K562 (cell line): ENCODE results near the gene ID1. TPM values are rescaled to one million over a fixed set of nuclear protein-coding genes. Genes with fewer than 3 reads are reported as not detected.

Experiments
- ATAC-seq: fragments of 200-7000 bp; cut with Tn5 transposase; 3 replicates; pipeline ENCODE4 v1.9.1; 2020; ENCODE audit warnings: moderate library complexity
- BruUV-seq: library from RNA; stranded (reverse); fragments of 400-500 nt; replicated peaks from 2 replicates; lab custom pipeline; 2021; lab: Mats Ljungman, UMichigan
- CTCF ChIA-PET: fragments of 300-600 bp; formaldehyde crosslinking; extraction: SDS; loops from one replicate; lab custom pipeline; 2021; ENCODE audit warnings: low intra/inter-chr PET ratio; lab: Yijun Ruan, JAX
- POLR2A ChIA-PET: fragments of 300-600, 350-650 bp; sonication (Branson Sonifier 250); formaldehyde crosslinking; extraction: SDS; loops from one replicate; lab custom pipeline; 2021; ENCODE audit warnings: antibody characterized with exemption, inconsistent platforms; lab: Yijun Ruan, JAX
- DNase-seq, 4 experiments: peaks; one replicate each; pipeline versions ENCODE4 v3.0.0 to v3.0.0-alpha.2; 2011 to 2018; ENCODE audit warnings: low spot score in 3 of 4, mixed read lengths in 3 of 4; ENCODE audit errors: extremely low read depth in 1 of 4
- FAIRE-seq: peaks from 2 replicates; lab custom pipeline; 2011; peaks lifted over from hg19 to GRCh38; lab: Jason Lieb, UNC
- H2AFZ ChIP-seq: 2 replicates; pipeline ENCODE4 v1.6.0; 2011; ENCODE audit warnings: low read depth, low read length, control low read depth, inconsistent platforms
- H3K27ac ChIP-seq: fragments of 200-600 bp; 3 replicates; pipeline ENCODE4 v1.8.0; 2011; ENCODE audit warnings: low read depth, mild to moderate bottlenecking, control low read depth, inconsistent platforms, low read length, moderate library complexity, mixed read lengths; ENCODE audit errors: extremely low read depth
- H3K27me3 ChIP-seq, 2 experiments: fragments of 300-600 bp in 1 of 2; 2 replicates in 1 of 2; 3 replicates in 1 of 2; pipeline versions ENCODE4 v1.6.0 to v1.8.0; 2011; ENCODE audit warnings: inconsistent platforms in 2 of 2, low read length in 2 of 2, mild to moderate bottlenecking in 1 of 2, mixed read lengths in 1 of 2, moderate library complexity in 1 of 2; ENCODE audit not compliant: control insufficient read depth in 2 of 2, insufficient read depth in 2 of 2
- H3K36me3 ChIP-seq: fragments of 300-600 bp; 3 replicates; pipeline ENCODE4 v1.8.0; 2011; ENCODE audit warnings: mild to moderate bottlenecking, low read length, inconsistent platforms; ENCODE audit not compliant: control insufficient read depth, insufficient read depth
- H3K4me1 ChIP-seq, 2 experiments: fragments of 200-600 bp in 1 of 2; replicated peaks in 1 of 2; 2 replicates in 1 of 2; 3 replicates in 1 of 2; pipeline versions ENCODE4 v1.5.1 to v1.8.0; 2011; ENCODE audit warnings: inconsistent platforms in 2 of 2, low read length in 2 of 2, mild to moderate bottlenecking in 1 of 2, mixed read lengths in 1 of 2, moderate library complexity in 1 of 2; ENCODE audit not compliant: control insufficient read depth in 2 of 2, insufficient read depth in 2 of 2
- H3K4me2 ChIP-seq: 2 replicates; pipeline ENCODE4 v1.6.1; 2011; ENCODE audit warnings: low read length, control low read depth, inconsistent platforms, mixed read lengths; ENCODE audit not compliant: insufficient read depth
- H3K4me3 ChIP-seq: fragments of 200-600 bp; sonication (generic), shearing (Covaris generic); 2 replicates; pipeline ENCODE4 v1.5.1; 2016; ENCODE audit warnings: control low read depth, inconsistent platforms
- H3K79me2 ChIP-seq: fragments of 200-600 bp; 3 replicates; pipeline ENCODE4 v1.8.0; 2011; ENCODE audit warnings: low read length, inconsistent platforms; ENCODE audit not compliant: control insufficient read depth, insufficient read depth
- H3K9ac ChIP-seq, 2 experiments: 2 replicates each; pipeline versions ENCODE4 v1.6.0 to v1.6.1; 2011; ENCODE audit warnings: low read depth in 2 of 2, low read length in 2 of 2, control low read depth in 1 of 2, inconsistent platforms in 1 of 2, mild to moderate bottlenecking in 1 of 2, mixed read lengths in 1 of 2; ENCODE audit not compliant: insufficient read depth in 1 of 2
- H3K9me1 ChIP-seq: one replicate; pipeline ENCODE4 v1.6.0; 2011; ENCODE audit warnings: inconsistent platforms, mild to moderate bottlenecking, low read length, moderate library complexity; ENCODE audit not compliant: control insufficient read depth, insufficient read depth
- H3K9me3 ChIP-seq: replicated peaks from 2 replicates; pipeline ENCODE4 v1.5.1; 2011; ENCODE audit warnings: low read depth, low read length, inconsistent platforms; ENCODE audit not compliant: control insufficient read depth, insufficient read depth
- H4K20me1 ChIP-seq: replicated peaks from 2 replicates; pipeline ENCODE4 v1.6.1; 2011; ENCODE audit warnings: low read length, inconsistent platforms, mixed read lengths; ENCODE audit not compliant: control insufficient read depth, insufficient read depth
- ATF7 ChIP-seq: fragments of 450-650 bp; IDR thresholded peaks from 2 replicates; pipeline ENCODE4 v1.7.1; 2014; ENCODE audit warnings: mild to moderate bottlenecking, moderate library complexity
- ETV5 ChIP-seq: sonication (generic); formaldehyde crosslinking; IDR thresholded peaks from 2 replicates; pipeline ENCODE4 v1.4.0; 2020; ENCODE audit warnings: low read depth, mild to moderate bottlenecking, missing genetic modification reagents
- HDAC1 ChIP-seq, 2 experiments: fragments of 450-650 bp; IDR thresholded peaks; 2 replicates each; pipeline ENCODE4 v1.6.1; 2016 to 2017; ENCODE audit warnings: inconsistent platforms in 1 of 2, mild to moderate bottlenecking in 1 of 2, moderate library complexity in 1 of 2
- POLR2A ChIP-seq: fragments of 450-650 bp; conservative IDR thresholded peaks from 2 replicates; pipeline ENCODE4 v1.6.1; 2016
- ZKSCAN1 ChIP-seq: fragments of 150-350 bp; IDR thresholded peaks from 2 replicates; pipeline ENCODE4 v1.6.1; 2016; ENCODE audit warnings: low read depth, low read length
- ZNF551 ChIP-seq: fragments of 250-450 bp; sonication (Bioruptor Pico); IDR thresholded peaks from 2 replicates; pipeline ENCODE4 v1.5.0; 2021; ENCODE audit warnings: mild to moderate bottlenecking, moderate library complexity
- in situ Hi-C: fragments of 300-500 bp; cut with MboI; formaldehyde crosslinking; loops from 4 replicates; pipeline ENCODE4 v1.15.0; 2018; ENCODE audit warnings: inconsistent platforms, mixed read lengths
- intact Hi-C: fragments of 100-400 bp; cut with micrococcal nuclease; formaldehyde crosslinking; loops from 2 replicates; pipeline ENCODE4 v1.14.2; 2022
- polyA plus RNA-seq, 8 experiments: library from polyadenylated mRNA; depleted of rRNA in 4 of 8; stranded (reverse) in 5 of 8; unstranded in 3 of 8; fragments of >200 nt; fragmentation: Nextera tagmentation in 2 of 8; fragmentation: Illumina TruSeq in 1 of 8; extraction: Ambion mirVana in 2 of 8; extraction: Trizol in 1 of 8; gene quantifications; 2 replicates each; pipeline versions ENCODE4 v1.2.1 to v1.2.3, GENCODE V29; 2011 to 2014; ENCODE audit warnings: inconsistent platforms in 1 of 8, missing spikeins in 1 of 8
- total RNA-seq, 7 experiments: library from RNA; depleted of rRNA in 6 of 7; stranded (reverse); fragments of >200 nt in 6 of 7; fragmentation: Illumina TruSeq in 2 of 7; extraction: Trizol in 2 of 7; gene quantifications; 2 replicates each; pipeline versions ENCODE4 v1.2.1 to v1.2.3, GENCODE V29; 2011 to 2021; ENCODE audit warnings: low replicate concordance in 1 of 7

Gene ID1
- total and polyA plus RNA-seq, 9 of the 15 experiments (the other 6 are each of a cell fraction or from before 2014, with no cell fraction given): 1.4 to 358 (median 65.0) TPM

DNA sequence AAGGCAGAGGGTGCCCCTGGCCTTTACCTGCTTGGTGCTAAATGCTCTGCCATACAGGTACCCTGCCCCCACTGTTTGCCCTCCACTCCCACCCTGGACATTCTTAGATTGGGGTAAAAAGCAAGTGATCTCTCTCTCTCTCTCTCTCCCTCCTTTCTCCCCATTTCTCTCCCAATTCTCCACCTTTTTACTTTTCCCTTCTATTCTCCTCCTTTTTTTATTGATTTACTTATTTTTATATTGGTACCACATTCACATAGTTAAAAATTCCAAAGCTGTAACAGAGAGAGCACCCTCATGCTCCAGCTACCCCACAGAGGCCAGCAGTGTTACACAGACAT is 37.7 kb upstream of the ID1 start:
- no peaks in the 10 kb centered on the region for H3K27me3 ChIP-seq
- intact Hi-C loops (no loop called here), in situ Hi-C loops (no loop called here)
- no peaks in the 10 kb centered on the region for H3K9me3 ChIP-seq
- peaks cover 14 to 49% of the 10 kb centered on the region in 2 experiments; a peak in 4 of 5 replicates for H3K4me1 ChIP-seq
- ATAC-seq: no peak
- no peak overlapping the region for H2AFZ ChIP-seq
- peaks cover 81% of the 10 kb centered on the region for H3K36me3 ChIP-seq
- no peak overlapping the region for H3K27ac ChIP-seq
- TF ChIP-seq ZKSCAN1: no peak
- no peak for TF ChIP-seq HDAC1 (IDR thresholded peaks at IDR 0.05)
- no peak; the same call in 1 of the 2 replicates for TF ChIP-seq POLR2A
- no peak for TF ChIP-seq ETV5 (CRISPR knock-in tag)
- no peak for TF ChIP-seq ATF7
- TF ChIP-seq ZNF551 (CRISPR knock-in tag): no peak
- no TSS peak for BruUV-seq
- no peak overlapping the region for H3K4me2 ChIP-seq
- FAIRE-seq: no peak
- DNase-seq: no peak
- H3K79me2 ChIP-seq: peaks cover 4% of the 10 kb centered on the region; the same call in 1 of the 3 replicates
- no peaks in the 10 kb centered on the region for H4K20me1 ChIP-seq
- no peak overlapping the region for H3K9ac ChIP-seq
- no peak overlapping the region for H3K4me3 ChIP-seq
- ChIA-PET CTCF (interaction anchor here (0.6 to 12.8 kb wide), 3 partner anchors 10 to 45 kb away, joined by 3 to 304 read pairs (median 6); no protein-coding TSS in a partner anchor), POLR2A (interaction anchor here (0.6 to 5.9 kb wide), 5 partner anchors 22 to 67 kb away, joined by 3 to 73 read pairs (median 7); partner anchors contain the start of gene ID1)
- H3K9me1 ChIP-seq: no peaks in the 10 kb centered on the region
